Naive B cell (primary cell): ENCODE results near the gene TENM4. TPM values are rescaled to one million over a fixed set of nuclear protein-coding genes. Genes with fewer than 3 reads are reported as not detected.

Experiments used
- ATAC-seq, 2 donors: fragments of 150-1000 bp; cut with Tn5 transposase; 2 replicates each; pipeline ENCODE4 v1.10.0; 2021; ENCODE audit warnings: low read depth in 2 of 2, mild to moderate bottlenecking in 2 of 2, moderate library complexity in 2 of 2
- DNase-seq: peaks from one replicate; pipeline ENCODE4 v3.0.0; 2022
- H3K27ac Mint-ChIP-seq, 6 donors: one replicate each; pipeline ENCODE4 v1.8.0; 2020 to 2022; ENCODE audit warnings: mild to moderate bottlenecking in 6 of 6, mixed read lengths in 6 of 6, moderate library complexity in 5 of 6, inconsistent platforms in 2 of 6
- H3K27me3 Mint-ChIP-seq, 3 donors: one replicate each; pipeline ENCODE4 v1.8.0; 2021 to 2022; ENCODE audit warnings: mixed read lengths in 3 of 3, mild to moderate bottlenecking in 1 of 3
- H3K36me3 Mint-ChIP-seq, 2 donors: one replicate each; pipeline ENCODE4 v1.8.0; 2020 to 2022; ENCODE audit warnings: mixed read lengths in 2 of 2, inconsistent platforms in 1 of 2, mild to moderate bottlenecking in 1 of 2
- H3K4me1 Mint-ChIP-seq, 3 donors: one replicate each; pipeline ENCODE4 v1.8.0; 2020 to 2022; ENCODE audit warnings: mixed read lengths in 3 of 3, inconsistent platforms in 1 of 3, mild to moderate bottlenecking in 1 of 3, moderate library complexity in 1 of 3
- H3K4me3 Mint-ChIP-seq, 8 donors: one replicate each; pipeline ENCODE4 v1.8.0; 2020 to 2022; ENCODE audit warnings: mild to moderate bottlenecking in 8 of 8, mixed read lengths in 8 of 8, moderate library complexity in 8 of 8, inconsistent platforms in 2 of 8
- H3K9me3 Mint-ChIP-seq, 7 donors: one replicate each; pipeline ENCODE4 v1.8.0; 2020 to 2022; ENCODE audit warnings: mixed read lengths in 7 of 7, mild to moderate bottlenecking in 5 of 7, inconsistent platforms in 2 of 7, moderate library complexity in 1 of 7
- polyA plus RNA-seq, 6 donors: library from polyadenylated mRNA; unstranded; fragments of 300-500 nt; fragmentation: Illumina TruSeq; gene quantifications; one replicate each; pipeline ENCODE4 v1.2.3, GENCODE V29; 2021; ENCODE audit warnings: low read depth in 6 of 6

Gene TENM4
- polyA plus RNA-seq, 6 donors from 2014 or later, result 3.8 TPM; not detected in 5

DNA sequence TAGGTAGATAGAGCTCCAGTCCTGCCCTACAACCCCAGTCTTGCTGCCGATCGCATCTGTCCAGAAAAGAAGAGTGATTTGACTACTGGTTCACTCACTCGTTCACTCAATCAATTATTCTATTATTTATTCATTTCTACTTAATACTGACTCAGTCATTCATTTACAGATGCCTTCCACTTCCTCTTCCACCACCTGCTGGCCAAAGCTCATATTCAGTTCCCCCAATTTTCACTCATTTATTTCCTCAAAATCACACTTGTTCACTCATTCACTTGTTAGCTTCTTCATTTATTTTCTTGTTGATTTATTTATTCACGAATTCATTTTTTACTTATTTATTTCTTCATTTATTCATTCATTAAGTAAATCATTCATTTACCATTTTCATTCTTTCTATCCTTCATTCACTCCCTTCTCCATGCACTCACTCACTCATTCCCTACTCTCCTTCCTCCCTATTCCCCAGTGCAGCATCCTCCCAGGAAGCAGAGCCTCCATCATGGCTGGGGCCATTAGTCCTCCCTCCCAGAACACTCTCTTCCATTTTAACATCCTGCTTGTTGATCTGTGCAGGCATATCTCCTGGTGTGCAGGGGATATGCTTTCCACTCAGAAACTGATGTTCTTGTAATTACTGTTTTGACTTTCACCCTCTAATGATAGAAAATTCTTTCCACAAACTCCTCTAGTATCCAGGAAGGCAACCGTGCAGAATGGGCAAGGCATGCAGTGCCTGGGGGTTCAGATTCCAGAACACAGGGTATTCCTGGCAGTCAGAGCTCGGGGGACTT, 281.0 kb downstream of the TENM4 start:
- Mint-ChIP-seq H3K4me1 (peaks cover 0 to 2% (median 0%) of the 10 kb centered on the region in 3 donors), H3K27me3 (peaks cover 0 to 23% (median 7%) of the 10 kb centered on the region in 3 donors), H3K4me3 (no peak overlapping the region), H3K36me3 (no peaks in the 10 kb centered on the region), H3K27ac (no peak overlapping the region), H3K9me3 (peaks cover 0 to 8% (median 0%) of the 10 kb centered on the region in 7 donors)
- ATAC-seq, result no peak
- DNase-seq, result no peak

DNA sequence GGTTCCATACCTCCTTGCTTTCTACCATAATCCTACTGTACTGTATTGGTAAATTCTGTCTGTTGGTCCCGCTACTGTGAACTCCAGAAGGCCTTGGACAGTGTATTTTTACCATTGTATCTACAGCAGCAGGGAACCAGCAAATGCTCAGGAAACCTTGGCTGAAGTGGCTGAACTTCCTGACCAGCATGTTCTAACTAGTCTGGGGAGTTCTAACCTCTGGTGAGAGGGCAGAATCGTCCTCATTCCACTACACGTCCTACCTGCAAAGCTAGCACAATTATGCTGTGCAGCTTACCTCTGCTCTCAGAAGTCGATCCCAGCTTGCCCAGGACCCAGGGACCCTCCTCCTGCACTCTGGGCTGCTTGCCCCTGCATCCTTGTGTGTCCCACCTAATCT, 283.1 kb downstream of the TENM4 start:
- no peak for ATAC-seq
- H3K27ac Mint-ChIP-seq, result no peak overlapping the region
- H3K4me1 Mint-ChIP-seq, result peaks cover 0 to 2% (median 0%) of the 10 kb centered on the region in 3 donors
- no peaks in the 10 kb centered on the region for H3K36me3 Mint-ChIP-seq
- no peak overlapping the region for H3K4me3 Mint-ChIP-seq
- H3K9me3 Mint-ChIP-seq, result peaks cover 0 to 8% (median 1%) of the 10 kb centered on the region in 7 donors
- H3K27me3 Mint-ChIP-seq, result peaks cover 0 to 23% (median 7%) of the 10 kb centered on the region in 3 donors
- DNase-seq, result no peak

- no peak overlapping the region for H3K27ac Mint-ChIP-seq
- H3K4me1 Mint-ChIP-seq, result peaks cover 0 to 2% (median 0%) of the 10 kb centered on the region in 3 donors
- H3K9me3 Mint-ChIP-seq, result peaks cover 0 to 8% (median 1%) of the 10 kb centered on the region in 7 donors
- ATAC-seq (no peak), DNase-seq (no peak)
- no peak overlapping the region for H3K4me3 Mint-ChIP-seq
- no peaks in the 10 kb centered on the region for H3K36me3 Mint-ChIP-seq
- H3K27me3 Mint-ChIP-seq, result peaks cover 0 to 18% (median under 1%) of the 10 kb centered on the region in 3 donors
Observed at GRCh38 chr11:79156031-79156430, 284.8 kb downstream of the TENM4 start.

GRCh38 chr11:79155237-79155636, 285.6 kb downstream of the TENM4 start:
- no peak for ATAC-seq
- no peak for DNase-seq
- Mint-ChIP-seq H3K36me3 (no peaks in the 10 kb centered on the region), H3K4me1 (peaks cover 0 to 2% (median 0%) of the 10 kb centered on the region in 3 donors), H3K9me3 (peaks cover 0 to 8% (median 1%) of the 10 kb centered on the region in 7 donors), H3K27me3 (peaks cover 0 to 12% (median 0%) of the 10 kb centered on the region in 3 donors), H3K27ac (peak overlapping the region in 1 of 6 donors; percentile 84), H3K4me3 (no peak overlapping the region)

DNA sequence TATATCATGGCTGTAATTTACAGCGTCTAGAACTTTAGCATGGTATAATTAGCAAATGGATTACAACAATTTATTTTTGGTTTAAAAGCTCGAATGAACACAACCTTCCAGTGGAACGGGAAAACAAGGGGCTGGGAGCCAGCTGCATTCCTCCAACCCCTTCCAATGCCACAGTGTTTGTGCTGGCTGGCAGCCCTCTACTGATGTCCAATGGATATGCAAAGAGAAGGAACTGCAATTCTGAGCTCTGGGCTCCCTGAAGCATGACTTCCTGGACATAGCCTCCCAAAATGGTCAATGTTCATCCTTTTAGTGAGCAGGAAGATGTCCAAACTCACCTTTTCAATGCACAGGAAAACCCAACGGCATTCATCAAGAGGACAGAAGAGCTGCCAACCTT, 288.3 kb downstream of the TENM4 start:
- no peak overlapping the region for H3K4me3 Mint-ChIP-seq
- H3K27me3 Mint-ChIP-seq, result peaks cover 0 to 4% (median 0%) of the 10 kb centered on the region in 3 donors
- no peak for ATAC-seq
- no peak overlapping the region for H3K27ac Mint-ChIP-seq
- H3K4me1 Mint-ChIP-seq, result no peaks in the 10 kb centered on the region
- H3K9me3 Mint-ChIP-seq, result peaks cover 0 to 3% (median under 1%) of the 10 kb centered on the region in 7 donors
- DNase-seq, result no peak
- H3K36me3 Mint-ChIP-seq, result no peaks in the 10 kb centered on the region

GRCh38 chr11:79151396-79151795, 289.4 kb downstream of the TENM4 start:
- no peaks in the 10 kb centered on the region for H3K4me1 Mint-ChIP-seq
- DNase-seq (no peak), ATAC-seq (no peak)
- H3K4me3 Mint-ChIP-seq, result no peak overlapping the region
- H3K9me3 Mint-ChIP-seq, result peaks cover 0 to 3% (median 0%) of the 10 kb centered on the region in 7 donors
- H3K36me3 Mint-ChIP-seq, result no peaks in the 10 kb centered on the region
- H3K27me3 Mint-ChIP-seq, result no peaks in the 10 kb centered on the region
- no peak overlapping the region for H3K27ac Mint-ChIP-seq

DNA sequence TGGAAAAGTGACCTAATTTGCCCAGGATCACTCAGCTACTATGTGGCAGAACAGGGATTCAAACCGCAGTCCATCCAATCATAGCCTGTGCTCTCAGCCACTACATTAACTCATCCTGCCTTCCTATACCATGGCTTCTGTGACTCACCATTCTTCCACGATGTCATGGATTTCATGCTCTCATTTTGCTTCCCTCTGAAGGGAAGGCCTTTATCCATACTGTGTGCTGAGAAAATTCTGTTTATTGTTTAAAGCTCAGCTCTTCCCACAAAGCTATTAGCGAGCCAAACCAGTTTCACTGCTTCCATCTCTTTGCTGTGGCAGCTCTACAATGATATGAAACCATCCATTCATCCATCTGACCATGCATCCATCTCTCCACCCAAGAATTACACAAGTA, 289.9 kb downstream of the TENM4 start:
- Mint-ChIP-seq H3K9me3 (peaks cover 0 to 3% (median 0%) of the 10 kb centered on the region in 7 donors), H3K27me3 (no peaks in the 10 kb centered on the region), H3K36me3 (no peaks in the 10 kb centered on the region), H3K4me1 (no peaks in the 10 kb centered on the region), H3K27ac (no peak overlapping the region), H3K4me3 (no peak overlapping the region)
- no peak for ATAC-seq
- no peak for DNase-seq

DNA sequence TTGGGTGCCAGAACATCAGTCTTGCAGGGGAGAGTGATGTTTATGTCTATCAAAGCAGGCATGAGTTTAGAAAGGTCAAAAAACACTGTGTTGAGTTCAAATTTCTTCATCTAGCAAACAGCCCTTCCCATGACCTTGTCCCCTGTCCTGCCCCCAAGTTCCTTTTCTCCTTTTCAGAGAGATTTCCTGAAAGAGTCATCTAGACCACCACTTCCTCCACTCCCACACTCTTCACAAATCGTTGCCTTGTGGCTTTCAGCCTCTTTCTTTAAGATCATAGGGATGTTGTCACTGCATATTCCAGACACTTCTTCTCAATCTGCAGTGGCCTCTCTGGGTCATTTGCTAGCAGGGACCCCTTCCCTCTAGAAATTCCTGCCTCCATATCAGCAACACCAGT, 290.5 kb downstream of the TENM4 start:
- no peaks in the 10 kb centered on the region for H3K36me3 Mint-ChIP-seq
- ATAC-seq, result no peak
- H3K9me3 Mint-ChIP-seq, result peaks cover 0 to 3% (median 0%) of the 10 kb centered on the region in 7 donors
- no peaks in the 10 kb centered on the region for H3K27me3 Mint-ChIP-seq
- no peaks in the 10 kb centered on the region for H3K4me1 Mint-ChIP-seq
- no peak for DNase-seq
- H3K27ac Mint-ChIP-seq, result no peak overlapping the region
- H3K4me3 Mint-ChIP-seq, result no peak overlapping the region

DNA sequence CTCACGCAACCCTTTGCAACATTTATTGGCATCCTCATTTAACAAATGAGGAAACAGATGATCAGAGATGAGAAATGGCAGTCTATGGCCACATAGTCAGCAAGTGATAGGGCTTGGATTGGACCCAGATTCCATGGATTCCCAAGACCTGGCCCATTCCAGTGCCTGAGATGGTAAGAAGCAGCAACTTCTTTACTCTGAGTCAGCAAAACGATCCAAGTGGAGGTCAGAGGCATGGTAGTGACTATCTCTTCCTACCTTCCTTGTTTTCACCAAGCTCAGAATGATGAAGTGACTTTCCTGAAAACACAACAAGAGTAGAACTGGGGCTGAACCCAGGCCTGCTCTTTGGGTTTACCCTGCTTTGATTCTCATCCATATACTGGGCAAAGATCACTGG, 293.1 kb downstream of the TENM4 start:
- no peak overlapping the region for H3K27ac Mint-ChIP-seq
- no peak overlapping the region for H3K4me3 Mint-ChIP-seq

DNA sequence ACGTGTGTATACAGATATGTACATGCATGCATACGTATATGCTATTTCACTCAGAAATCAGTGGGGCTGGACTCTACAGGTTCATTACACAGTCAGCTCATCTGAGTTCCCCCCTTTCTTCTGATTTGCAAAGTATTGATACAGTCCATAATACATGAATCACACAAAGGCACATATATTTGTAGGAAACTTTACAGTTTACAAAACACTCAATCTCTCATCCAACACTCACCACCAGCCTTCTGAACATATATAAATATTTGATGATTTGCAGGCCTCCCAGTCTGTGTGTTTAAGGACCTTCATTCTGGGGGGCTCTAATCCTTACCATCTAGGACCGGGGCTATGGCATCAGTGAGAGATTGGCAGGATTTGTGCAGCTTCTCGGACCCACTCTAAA, 293.8 kb downstream of the TENM4 start:
- H3K27me3 Mint-ChIP-seq, result no peaks in the 10 kb centered on the region
- no peak overlapping the region for H3K27ac Mint-ChIP-seq
- ATAC-seq, result no peak
- no peaks in the 10 kb centered on the region for H3K4me1 Mint-ChIP-seq
- H3K4me3 Mint-ChIP-seq, result no peak overlapping the region
- H3K36me3 Mint-ChIP-seq, result no peaks in the 10 kb centered on the region
- DNase-seq, result no peak
- H3K9me3 Mint-ChIP-seq, result peaks cover 0 to 9% (median 5%) of the 10 kb centered on the region in 7 donors

More for the DNA sequence above, 293.1 kb downstream of the TENM4 start:
- Mint-ChIP-seq H3K36me3 (no peaks in the 10 kb centered on the region), H3K4me1 (no peaks in the 10 kb centered on the region), H3K9me3 (peaks cover 0 to 3% (median 2%) of the 10 kb centered on the region in 7 donors), H3K27me3 (no peaks in the 10 kb centered on the region)
- ATAC-seq (no peak), DNase-seq (no peak)

DNA sequence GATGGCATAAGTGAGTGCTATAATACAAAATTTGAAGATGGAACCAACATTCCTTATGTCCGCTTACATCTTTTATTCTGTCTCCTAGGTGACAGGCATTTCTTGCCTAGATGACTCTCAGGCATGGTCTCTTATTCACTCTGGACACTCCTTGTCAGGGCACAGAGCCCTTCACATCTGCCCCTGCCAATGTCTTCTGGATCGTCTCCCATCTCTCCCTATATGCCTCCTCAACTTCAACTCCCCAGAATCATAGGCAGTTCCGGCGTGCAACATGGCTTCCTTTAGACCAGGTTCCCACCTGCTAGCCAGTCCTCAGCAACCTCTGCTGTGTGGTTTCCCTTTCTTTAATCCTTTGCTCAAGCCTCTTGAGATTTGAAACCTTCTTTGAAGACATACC, 300.9 kb downstream of the TENM4 start:
- DNase-seq (no peak), ATAC-seq (no peak)
- no peaks in the 10 kb centered on the region for H3K36me3 Mint-ChIP-seq
- peaks cover 0 to 12% (median 6%) of the 10 kb centered on the region in 7 donors for H3K9me3 Mint-ChIP-seq
- peak overlapping the region in 1 of 6 donors; percentile 40 for H3K27ac Mint-ChIP-seq
- H3K27me3 Mint-ChIP-seq, result peaks cover 0 to 4% (median 0%) of the 10 kb centered on the region in 3 donors
- H3K4me3 Mint-ChIP-seq, result no peak overlapping the region
- H3K4me1 Mint-ChIP-seq, result no peaks in the 10 kb centered on the region

- Mint-ChIP-seq H3K4me3 (peak overlapping the region in 1 of 8 donors; percentile 48), H3K27me3 (peaks cover 4 to 10% (median 7%) of the 10 kb centered on the region in 3 donors), H3K9me3 (peaks cover 17 to 46% (median 24%) of the 10 kb centered on the region in 7 donors), H3K4me1 (no peaks in the 10 kb centered on the region), H3K27ac (no peak overlapping the region), H3K36me3 (peaks cover 5 to 25% of the 10 kb centered on the region in 2 donors)
- no peak for ATAC-seq
- DNase-seq, result no peak
Observed at GRCh38 chr11:79129702-79130101, 311.1 kb downstream of the TENM4 start.

GRCh38 chr11:79128291-79128690, 312.5 kb downstream of the TENM4 start:
- ATAC-seq (no peak), DNase-seq (no peak)
- H3K4me3 Mint-ChIP-seq, result peak overlapping the region in 1 of 8 donors; percentile 52
- H3K27ac Mint-ChIP-seq, result no peak overlapping the region
- peaks cover 4 to 10% (median 7%) of the 10 kb centered on the region in 3 donors for H3K27me3 Mint-ChIP-seq
- H3K4me1 Mint-ChIP-seq, result no peaks in the 10 kb centered on the region
- H3K36me3 Mint-ChIP-seq, result peaks cover 5 to 25% of the 10 kb centered on the region in 2 donors
- peaks cover 17 to 46% (median 25%) of the 10 kb centered on the region in 7 donors for H3K9me3 Mint-ChIP-seq

- H3K27me3 Mint-ChIP-seq, result no peaks in the 10 kb centered on the region
- no peak for ATAC-seq
- H3K4me1 Mint-ChIP-seq, result no peaks in the 10 kb centered on the region
- H3K9me3 Mint-ChIP-seq, result peaks cover 5 to 21% (median 16%) of the 10 kb centered on the region in 7 donors
- H3K4me3 Mint-ChIP-seq, result no peak overlapping the region
- DNase-seq, result no peak
- H3K36me3 Mint-ChIP-seq, result peaks cover 0 to 10% of the 10 kb centered on the region in 2 donors
- H3K27ac Mint-ChIP-seq, result no peak overlapping the region
Observed at GRCh38 chr11:79122759-79123158, 318.1 kb downstream of the TENM4 start.
